ENCODE data around the gene CTNNAL1. TPM values are rescaled to one million over a fixed set of nuclear protein-coding genes. Genes with fewer than 3 reads are reported as not detected.

CTNNAL1 gene
- total and polyA plus RNA-seq, 9 of the 15 experiments (the other 6 are each of a cell fraction or from before 2014, with no cell fraction given) = 23.2 to 78.0 (median 46.7) TPM

DNA sequence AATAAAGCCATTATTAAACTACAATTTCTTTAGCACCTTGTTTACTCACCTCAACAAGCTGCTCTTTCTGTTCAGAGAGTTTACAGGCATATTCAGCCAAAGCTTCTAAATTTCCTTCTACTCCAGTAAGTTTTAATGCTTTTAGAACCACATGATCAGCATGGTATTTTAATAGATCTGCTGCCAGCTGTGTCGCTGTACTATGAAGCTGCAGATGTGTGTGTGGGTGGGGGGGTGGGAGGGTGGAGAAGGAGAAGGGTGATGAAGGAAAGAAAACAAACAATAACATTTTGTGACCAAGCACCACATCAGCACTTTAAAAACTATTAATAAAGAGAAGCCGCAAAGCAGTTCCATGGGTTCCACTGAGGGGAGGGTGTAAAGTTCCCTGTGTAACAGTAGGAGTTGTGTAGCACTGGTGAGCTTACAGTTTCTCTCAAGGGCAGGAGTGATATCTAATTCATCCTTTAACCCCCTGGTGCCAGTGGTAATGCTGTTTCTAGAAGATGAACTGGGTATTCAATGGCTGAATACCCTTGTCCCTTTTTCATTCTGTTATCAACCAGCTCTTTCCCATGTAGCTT lies 40.6 kb downstream of the CTNNAL1 start:
- no peaks in the 10 kb centered on the region for H3K9me1 ChIP-seq (ENCODE audit: control insufficient read depth, insufficient read depth, low read length)
- WGBS (ENCODE audit: insufficient coverage, low coverage, missing lambda C conversion rate) = 100% methylated on average over 2 of the region's 2 CpGs
- no peaks in the 10 kb centered on the region for H3K4me1 ChIP-seq (replicated peaks in 1 of 2; ENCODE audit: control insufficient read depth in 2 of 2, insufficient read depth in 2 of 2, low read length in 2 of 2)
- no peak overlapping the region for H3K4me2 ChIP-seq (ENCODE audit: insufficient read depth, low read length)
- no peak for TF ChIP-seq CCNT2 (IDR thresholded peaks at IDR 0.05; ENCODE audit: borderline replicate concordance, extremely low read depth, insufficient read length, low read depth, low read length)
- no peak for TF ChIP-seq MED1 (CRISPR knock-in tag; IDR thresholded peaks at IDR 0.05; ENCODE audit: borderline replicate concordance)
- TF ChIP-seq, protein P1, sequence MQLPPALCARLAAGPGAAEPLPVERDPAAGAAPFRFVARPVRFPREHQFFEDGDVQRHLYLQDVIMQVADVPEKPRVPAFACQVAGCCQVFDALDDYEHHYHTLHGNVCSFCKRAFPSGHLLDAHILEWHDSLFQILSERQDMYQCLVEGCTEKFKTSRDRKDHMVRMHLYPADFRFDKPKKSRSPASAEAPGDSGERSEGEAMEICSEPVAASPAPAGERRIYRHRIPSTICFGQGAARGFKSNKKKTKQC (CRISPR knock-in tag; IDR thresholded peaks at IDR 0.05) = no peak
- TF ChIP-seq ERF (CRISPR knock-in tag; IDR thresholded peaks at IDR 0.05) = no peak
- no peak for TF ChIP-seq ZNF583 (CRISPR knock-in tag; IDR thresholded peaks at IDR 0.05)
- TF ChIP-seq POU5F1 (IDR thresholded peaks at IDR 0.05; ENCODE audit: borderline replicate concordance, low read depth, low read length, partially characterized antibody) = no peak
- TF ChIP-seq, protein P2, sequence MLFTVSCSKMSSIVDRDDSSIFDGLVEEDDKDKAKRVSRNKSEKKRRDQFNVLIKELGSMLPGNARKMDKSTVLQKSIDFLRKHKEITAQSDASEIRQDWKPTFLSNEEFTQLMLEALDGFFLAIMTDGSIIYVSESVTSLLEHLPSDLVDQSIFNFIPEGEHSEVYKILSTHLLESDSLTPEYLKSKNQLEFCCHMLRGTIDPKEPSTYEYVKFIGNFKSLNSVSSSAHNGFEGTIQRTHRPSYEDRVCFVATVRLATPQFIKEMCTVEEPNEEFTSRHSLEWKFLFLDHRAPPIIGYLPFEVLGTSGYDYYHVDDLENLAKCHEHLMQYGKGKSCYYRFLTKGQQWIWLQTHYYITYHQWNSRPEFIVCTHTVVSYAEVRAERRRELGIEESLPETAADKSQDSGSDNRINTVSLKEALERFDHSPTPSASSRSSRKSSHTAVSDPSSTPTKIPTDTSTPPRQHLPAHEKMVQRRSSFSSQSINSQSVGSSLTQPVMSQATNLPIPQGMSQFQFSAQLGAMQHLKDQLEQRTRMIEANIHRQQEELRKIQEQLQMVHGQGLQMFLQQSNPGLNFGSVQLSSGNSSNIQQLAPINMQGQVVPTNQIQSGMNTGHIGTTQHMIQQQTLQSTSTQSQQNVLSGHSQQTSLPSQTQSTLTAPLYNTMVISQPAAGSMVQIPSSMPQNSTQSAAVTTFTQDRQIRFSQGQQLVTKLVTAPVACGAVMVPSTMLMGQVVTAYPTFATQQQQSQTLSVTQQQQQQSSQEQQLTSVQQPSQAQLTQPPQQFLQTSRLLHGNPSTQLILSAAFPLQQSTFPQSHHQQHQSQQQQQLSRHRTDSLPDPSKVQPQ (CRISPR knock-in tag; IDR thresholded peaks at IDR 0.05; ENCODE audit: borderline replicate concordance) = no peak
- TF ChIP-seq ZNF124 (CRISPR knock-in tag; IDR thresholded peaks at IDR 0.05) = no peak
- TF ChIP-seq ZNF780A (CRISPR knock-in tag; IDR thresholded peaks at IDR 0.05) = no peak
- no peak for TF ChIP-seq POLR3G (IDR thresholded peaks at IDR 0.05; ENCODE audit: extremely low read depth, insufficient read length, insufficient replicate concordance)
- no peak for TF ChIP-seq NFE2 (IDR thresholded peaks at IDR 0.05; ENCODE audit: low read depth)
- TF ChIP-seq MTA3 (IDR thresholded peaks at IDR 0.05; ENCODE audit: borderline replicate concordance) = no peak
- TF ChIP-seq KDM4B (IDR thresholded peaks at IDR 0.05; ENCODE audit: borderline replicate concordance in 2 of 2, low read depth in 1 of 2) = no peak
- no peak for TF ChIP-seq ZNF707 (CRISPR knock-in tag; conservative IDR thresholded peaks at IDR 0.05)
- TF ChIP-seq NFYB (IDR thresholded peaks at IDR 0.05; ENCODE audit: extremely low read depth, insufficient read length) = no peak
- TF ChIP-seq ZKSCAN8 (CRISPR knock-in tag; IDR thresholded peaks at IDR 0.05) = no peak
- TF ChIP-seq ILK (tag; IDR thresholded peaks at IDR 0.05; ENCODE audit: borderline replicate concordance, low read depth) = no peak
- H3K4me3 ChIP-seq = no peak overlapping the region
- H2AFZ ChIP-seq (ENCODE audit: low read depth, low read length) = no peak overlapping the region
- ATAC-seq (no peak), DNase-seq (ENCODE audit: extremely low read depth in 1 of 4, low spot score in 3 of 4) (no peak), FAIRE-seq (no peak)
- intact Hi-C loops (cut with micrococcal nuclease) = no loop called here
- H3K79me2 ChIP-seq (ENCODE audit: control insufficient read depth, insufficient read depth, low read length) = no peaks in the 10 kb centered on the region
- no peak overlapping the region for H3K27ac ChIP-seq (ENCODE audit: extremely low read depth, low read depth, low read length)
- no peak overlapping the region for H3K9ac ChIP-seq (ENCODE audit: insufficient read depth in 1 of 2, low read depth in 2 of 2, low read length in 2 of 2)
- CTCF ChIA-PET (ENCODE audit: low intra/inter-chr PET ratio) = no interaction called here
- no TSS peak for BruUV-seq (replicated peaks)
- H3K9me3 ChIP-seq (replicated peaks; ENCODE audit: control insufficient read depth, insufficient read depth, low read depth, low read length) = no peaks in the 10 kb centered on the region
- H4K20me1 ChIP-seq (replicated peaks; ENCODE audit: control insufficient read depth, insufficient read depth, low read length) = no peaks in the 10 kb centered on the region
- in situ Hi-C loops (cut with MboI) = no loop called here
- H3K36me3 ChIP-seq (ENCODE audit: control insufficient read depth, insufficient read depth, low read length) = peaks cover 26% of the 10 kb centered on the region
- POLR2A ChIA-PET = interaction anchor here (1.1 kb wide), 1 partner anchor 9 kb away, joined by 7 read pairs; no protein-coding TSS in a partner anchor
- no peaks in the 10 kb centered on the region for H3K27me3 ChIP-seq (ENCODE audit: control insufficient read depth in 2 of 2, insufficient read depth in 2 of 2, low read length in 2 of 2)
